Liver (tissue), 9 donors: ENCODE data around the gene UBR1. TPM values are rescaled to one million over a fixed set of nuclear protein-coding genes. Genes with fewer than 3 reads are reported as not detected.

ENCODE experiments used
- DNase-seq: peaks from one replicate; pipeline ENCODE4 v3.0.0-alpha.2; 2017; ENCODE audit warnings: low spot score
- H3K27ac ChIP-seq, 2 donors: one replicate each; pipeline ENCODE4 v1.7.0; 2013; ENCODE audit warnings: inconsistent platforms in 2 of 2, low read length in 2 of 2, control low read depth in 1 of 2, low read depth in 1 of 2, mild to moderate bottlenecking in 1 of 2
- H3K27me3 ChIP-seq, 4 donors: one replicate each; pipeline versions ENCODE4 v1.6.1 to v1.7.0; 2013; ENCODE audit warnings: low read length in 3 of 4, inconsistent platforms in 1 of 4, mild to moderate bottlenecking in 1 of 4, moderate library complexity in 1 of 4; ENCODE audit not compliant: control insufficient read depth in 4 of 4, insufficient read depth in 4 of 4
- H3K36me3 ChIP-seq, 4 donors: one replicate each; pipeline versions ENCODE4 v1.6.1 to v1.7.0; 2013; ENCODE audit warnings: low read length in 3 of 4, mild to moderate bottlenecking in 3 of 4, low read depth in 1 of 4, moderate library complexity in 1 of 4; ENCODE audit not compliant: control insufficient read depth in 4 of 4, insufficient read depth in 3 of 4
- H3K4me1 ChIP-seq, 4 donors: one replicate each; pipeline versions ENCODE4 v1.6.1 to v1.7.0; 2013; ENCODE audit warnings: low read length in 3 of 4, mild to moderate bottlenecking in 3 of 4, moderate library complexity in 1 of 4; ENCODE audit not compliant: control insufficient read depth in 4 of 4, insufficient read depth in 4 of 4
- H3K4me3 ChIP-seq, 3 donors: one replicate each; pipeline versions ENCODE4 v1.6.1 to v1.7.0; 2013; ENCODE audit warnings: low read length in 3 of 3, control low read depth in 1 of 3, low read depth in 1 of 3, mild to moderate bottlenecking in 1 of 3
- H3K9ac ChIP-seq, 2 donors: one replicate each; pipeline ENCODE4 v1.7.0; 2013; ENCODE audit warnings: low read length in 2 of 2, mild to moderate bottlenecking in 2 of 2, moderate library complexity in 2 of 2, control low read depth in 1 of 2, low read depth in 1 of 2
- H3K9me3 ChIP-seq, 4 donors: one replicate each; pipeline versions ENCODE4 v1.6.1 to v1.7.0; 2013; ENCODE audit warnings: low read length in 3 of 4; ENCODE audit not compliant: control insufficient read depth in 4 of 4
- ATF3 ChIP-seq: IDR thresholded peaks from 2 replicates; pipeline ENCODE4 v1.6.1; 2016; ENCODE audit warnings: antibody characterized with exemption
- CTCF ChIP-seq: fragments of 150-350 bp; IDR thresholded peaks from 2 replicates; pipeline ENCODE4 v1.5.1; 2017; ENCODE audit warnings: improper control_type of control experiment, low read depth, low read length; ENCODE audit not compliant: missing input control
- FOXA1 ChIP-seq: IDR thresholded peaks from 2 replicates; pipeline ENCODE4 v1.6.1; 2016; ENCODE audit warnings: antibody characterized with exemption
- FOXA2 ChIP-seq: IDR thresholded peaks from 2 replicates; pipeline ENCODE4 v1.6.1; 2016; ENCODE audit warnings: antibody characterized with exemption
- GABPA ChIP-seq, 2 donors: IDR thresholded peaks in 1 of 2; conservative IDR thresholded peaks in 1 of 2; 2 replicates each; pipeline ENCODE4 v1.6.1; 2016; ENCODE audit warnings: antibody characterized with exemption in 2 of 2, mild to moderate bottlenecking in 1 of 2, moderate library complexity in 1 of 2
- HNF4A ChIP-seq, 2 donors: conservative IDR thresholded peaks; 2 replicates each; pipeline ENCODE4 v1.6.1; 2016; ENCODE audit warnings: antibody characterized with exemption in 2 of 2, mild to moderate bottlenecking in 2 of 2
- JUND ChIP-seq, 2 donors: IDR thresholded peaks; 2 replicates each; pipeline ENCODE4 v1.6.1; 2016; ENCODE audit warnings: antibody characterized with exemption in 2 of 2
- MAX ChIP-seq: IDR thresholded peaks from 2 replicates; pipeline ENCODE4 v1.6.1; 2016; ENCODE audit warnings: antibody characterized with exemption
- NR2F2 ChIP-seq: IDR thresholded peaks from 2 replicates; pipeline ENCODE4 v1.6.1; 2016; ENCODE audit warnings: antibody characterized with exemption
- RAD21 ChIP-seq, 2 donors: IDR thresholded peaks; 2 replicates each; pipeline ENCODE4 v1.6.1; 2016; ENCODE audit warnings: antibody characterized with exemption in 2 of 2, mild to moderate bottlenecking in 2 of 2
- REST ChIP-seq: IDR thresholded peaks from 2 replicates; pipeline ENCODE4 v1.6.1; 2016; ENCODE audit warnings: antibody characterized with exemption, mild to moderate bottlenecking
- SP1 ChIP-seq: IDR thresholded peaks from 2 replicates; pipeline ENCODE4 v1.6.1; 2018; ENCODE audit warnings: antibody characterized with exemption, mild to moderate bottlenecking
- TAF1 ChIP-seq: conservative IDR thresholded peaks from 2 replicates; pipeline ENCODE4 v1.6.1; 2016; ENCODE audit warnings: antibody characterized with exemption, mild to moderate bottlenecking
- YY1 ChIP-seq: IDR thresholded peaks from 2 replicates; pipeline ENCODE4 v1.6.1; 2016; ENCODE audit warnings: antibody characterized with exemption, mild to moderate bottlenecking
- ZBTB33 ChIP-seq: IDR thresholded peaks from 2 replicates; pipeline ENCODE4 v1.6.1; 2016; ENCODE audit warnings: antibody characterized with exemption
- WGBS: extraction: QIAGEN DNeasy Blood & Tissue Kit; methylation state at CpG from one replicate; pipeline ENCODE4 v1.1.7; 2013; 5-methylcytosine and 5-hydroxymethylcytosine counted together
- polyA plus RNA-seq, 2 donors: library from polyadenylated mRNA; stranded (reverse) in 1 of 2; unstranded in 1 of 2; fragments of 200-250 nt in 1 of 2; fragments of >200 nt in 1 of 2; fragmentation: Nextera tagmentation in 1 of 2; extraction: Ambion mirVana in 1 of 2; gene quantifications; one replicate each; pipeline versions ENCODE4 v1.2.1 to v1.2.3, GENCODE V29; 2013 to 2015
- total RNA-seq, 2 donors: library from RNA; depleted of rRNA; stranded (reverse); fragments of >200 nt; gene quantifications; one replicate each; pipeline ENCODE4 v1.2.3, GENCODE V29; 2014
- donor health status: healthy.
- donor health status: healthy.
- donor health status: healthy.
- donor health status: healthy.
- donor health status: healthy.

The UBR1 gene
- total and polyA plus RNA-seq, 4 donors = 3.7 to 25.3 (median 10.9) TPM

GRCh38 chr15:43121863-43122262 lies 16.0 kb upstream of the UBR1 start:
- Histone ChIP-seq H3K4me1 (peaks cover 0 to 4% (median 2%) of the 10 kb centered on the region in 4 donors), H3K9ac (no peak overlapping the region), H3K9me3 (no peaks in the 10 kb centered on the region), H3K4me3 (no peak overlapping the region), H3K27ac (no peak overlapping the region), H3K36me3 (no peaks in the 10 kb centered on the region), H3K27me3 (peaks cover 0 to 3% (median 0%) of the 10 kb centered on the region in 4 donors)
- TF ChIP-seq TAF1 (no peak), NR2F2 (no peak), REST (no peak), SP1 (no peak), HNF4A (conservative IDR thresholded peaks at IDR 0.05) (no peak), CTCF (no peak), FOXA2 (no peak), JUND (IDR thresholded peaks at IDR 0.05) (no peak), MAX (no peak), GABPA (IDR thresholded peaks at IDR 0.05 in 1 of 2, conservative IDR thresholded peaks at IDR 0.05 in 1 of 2) (no peak), RAD21 (IDR thresholded peaks at IDR 0.05) (no peak), ZBTB33 (no peak), ATF3 (no peak), FOXA1 (no peak), YY1 (no peak)
- no peak for DNase-seq
- 59% methylated on average over 2 of the region's 2 CpGs for WGBS

- H3K9me3 ChIP-seq = no peaks in the 10 kb centered on the region
- WGBS = 91% methylated on average over 2 of the region's 2 CpGs
- H3K4me1 ChIP-seq = peaks cover 0 to 4% (median 2%) of the 10 kb centered on the region in 4 donors
- H3K4me3 ChIP-seq = no peak overlapping the region
- H3K27ac ChIP-seq = no peak overlapping the region
- H3K36me3 ChIP-seq = no peaks in the 10 kb centered on the region
- DNase-seq = no peak
- H3K27me3 ChIP-seq = peaks cover 0 to 3% (median 0%) of the 10 kb centered on the region in 4 donors
- no peak for TF ChIP-seq FOXA1
- no peak overlapping the region for H3K9ac ChIP-seq
Measured at GRCh38 chr15:43118829-43119228, 13.0 kb upstream of the UBR1 start.
